Measurements from ENCODE around the gene LRRC4C.

GRCh38 chr11:40130427-40130826 lies 1329.0 kb downstream of the LRRC4C start:
- TF ChIP-seq CTCF (IDR thresholded peaks at IDR 0.05): peak; percentile 61
- TF ChIP-seq EZH2phosphoT487 (IDR thresholded peaks at IDR 0.05): no peak
- no peak for TF ChIP-seq EZH2 (IDR thresholded peaks at IDR 0.05)
